Measurements from ENCODE around the gene HIPK2.

DNA sequence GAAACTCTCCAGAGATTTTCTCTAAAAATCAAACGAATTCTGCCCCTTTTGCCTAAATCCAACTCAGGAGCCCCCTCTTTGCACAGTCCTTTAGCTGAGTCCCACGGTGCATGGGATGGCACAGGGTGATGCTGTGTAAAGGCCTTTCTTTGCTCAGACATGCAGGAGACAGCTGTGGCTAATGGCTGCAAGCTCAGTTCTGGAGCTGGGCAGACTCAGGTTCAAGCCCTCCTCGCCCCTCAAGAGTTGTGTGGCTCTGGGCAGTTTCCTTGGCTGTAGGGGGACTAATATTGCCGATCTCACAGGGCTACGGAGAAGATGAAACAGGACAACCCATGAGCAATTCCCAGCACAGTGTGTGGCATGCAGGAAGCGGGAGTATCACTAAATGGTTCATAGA, 211.7 kb downstream of the HIPK2 start:
- no peak for TF ChIP-seq POLR2AphosphoS5 (IDR thresholded peaks at IDR 0.05; ENCODE audit: borderline replicate concordance, low read depth, low read length)
- TF ChIP-seq EZH2 (IDR thresholded peaks at IDR 0.05), result no peak
- no peak for TF ChIP-seq FOXP2 (optimal IDR thresholded peaks at IDR 0.05; ENCODE audit: control extremely low read depth, extremely low read length, insufficient read depth)
